Heart left ventricle (tissue), 16 donors: ENCODE measurements around the gene BIN2. TPM values are rescaled to one million over a fixed set of nuclear protein-coding genes. Genes with fewer than 3 reads are reported as not detected.

Source experiments
- ATAC-seq, 4 donors: fragments of 200-7000 bp; cut with Tn5 transposase; one replicate each; pipeline ENCODE4 v1.9.1; 2020 to 2022; ENCODE audit warnings: moderate library complexity in 4 of 4, mild to moderate bottlenecking in 3 of 4, moderate number of reproducible peaks in 1 of 4
- DNase-seq, 5 donors: peaks; one replicate each; pipeline ENCODE4 v3.0.0-alpha.2; 2020
- H3K27ac ChIP-seq, 12 donors: fragments of 200-600 bp; sonication (generic) in 4 of 12; one replicate each; pipeline versions ENCODE4 v1.5.0 to v1.8.0; 2016 to 2022; ENCODE audit warnings: mild to moderate bottlenecking in 2 of 12
- H3K27me3 ChIP-seq, 9 donors: fragments of 200-600 bp; sonication (generic) in 2 of 9; one replicate each; pipeline versions ENCODE4 v1.5.1 to v1.8.0; 2016 to 2022; ENCODE audit warnings: mild to moderate bottlenecking in 3 of 9
- H3K36me3 ChIP-seq, 9 donors: fragments of 200-600 bp; sonication (generic) in 2 of 9; one replicate each; pipeline versions ENCODE4 v1.5.0 to v1.8.0; 2018 to 2022; ENCODE audit warnings: mild to moderate bottlenecking in 2 of 9
- H3K4me1 ChIP-seq, 12 donors: fragments of 200-600 bp; sonication (generic) in 4 of 12; one replicate each; pipeline versions ENCODE4 v1.5.0 to v1.8.0; 2016 to 2022; ENCODE audit warnings: mild to moderate bottlenecking in 3 of 12
- H3K4me3 ChIP-seq, 12 donors: fragments of 200-600 bp; sonication (generic) in 4 of 12; one replicate each; pipeline versions ENCODE4 v1.5.0 to v1.8.0; 2017 to 2022; ENCODE audit warnings: mild to moderate bottlenecking in 9 of 12, moderate library complexity in 4 of 12
- H3K9me3 ChIP-seq, 12 donors: fragments of 200-600 bp; sonication (generic) in 4 of 12; one replicate each; pipeline versions ENCODE4 v1.5.0 to v1.8.0; 2016 to 2022; ENCODE audit warnings: mild to moderate bottlenecking in 1 of 12
- CTCF ChIP-seq, 12 donors: fragments of 200-600 bp; sonication (generic) in 4 of 12; IDR thresholded peaks; one replicate each; pipeline versions ENCODE4 v1.5.0 to v1.8.0; 2018 to 2022; ENCODE audit warnings: antibody characterized with exemption in 12 of 12, mild to moderate bottlenecking in 5 of 12
- POLR2A ChIP-seq, 2 donors: fragments of 450-650 bp; IDR thresholded peaks; one replicate each; pipeline ENCODE4 v1.6.1; 2017; ENCODE audit warnings: antibody characterized with exemption in 2 of 2, mild to moderate bottlenecking in 2 of 2, moderate library complexity in 2 of 2
- WGBS, 4 donors: extraction: QIAGEN DNeasy Blood & Tissue Kit in 2 of 4; methylation state at CpG; one replicate each; pipeline versions ENCODE4 v1.1.5 to v1.1.7; 2013 to 2018; 5-methylcytosine and 5-hydroxymethylcytosine counted together
- intact Hi-C, 10 donors: fragments of 100-400 bp; cut with DNase I; formaldehyde crosslinking; loops; one replicate each; pipeline versions ENCODE4 v1.11.1 to v1.14.2; 2022
- polyA plus RNA-seq, 2 donors: library from polyadenylated mRNA; stranded (reverse); fragments of 200-250 nt; gene quantifications; one replicate each; pipeline ENCODE4 v1.2.3, GENCODE V29; 2013
- total RNA-seq, 9 donors: library from RNA; depleted of rRNA in 2 of 9; stranded (reverse); fragments of >200 nt in 2 of 9; fragmentation: NEBNext Ultra II Directional in 3 of 9; extraction: Animal tissue kit (Norgen Biotek cat#: 25700) in 3 of 9; gene quantifications; one replicate each; pipeline versions ENCODE4 v1.1.0 to v1.2.4, GENCODE V29; 2016 to 2023
- donor health status: ischemic (EF 13 %, LVEDD 7.1; RV severe dilation, severe dysfunction).
- donor health status: healthy with polysubstance abuse.
- donor health status: DM: no; HTN: yes; CAD: no.
- donor health status: DM: no; HTN: no; CAD: no.
- donor health status: ischemic (EF 25% LVEDD 6.9; RV normal size, moderate dysfunction).
- donor health status: ischemic (EF 25% LVEDD 5.7; RV mildly dilated, moderate dysfunction).
- donor health status: healthy.
- donor health status: DM: yes; HTN: yes; CAD: no.
- donor health status: ischemic (EF 35%, LVEDD 5.7; RV mildly dilated, moderate dysfunction).
- donor health status: nonischemic (EF 11% LVEDD 7.7; RV severe dilation, severe dysfunction).
- donor health status: DM: yes; HTN: yes; CAD: no.
- donor health status: PGD.
- donor health status: ischemic (EF 29% LVEDD 5.4; RV normal size, mild dysfunction).
- donor health status: nonischemic (EF 23%, LVEDD 6.1; RV moderate dilation, normal function).

BIN2 gene
- total and polyA plus RNA-seq, 11 donors, result 0.72 to 23.8 (median 1.6) TPM

- no peaks in the 10 kb centered on the region for H3K36me3 ChIP-seq
- no peak for TF ChIP-seq POLR2A (IDR thresholded peaks at IDR 0.05)
- no peak for TF ChIP-seq CTCF (IDR thresholded peaks at IDR 0.05)
- ATAC-seq, result no peak
- no peaks in the 10 kb centered on the region for H3K27me3 ChIP-seq
- no peak for DNase-seq
- no peaks in the 10 kb centered on the region for H3K9me3 ChIP-seq
- H3K4me3 ChIP-seq, result no peak overlapping the region
- H3K4me1 ChIP-seq, result peaks cover 0 to 84% (median 0%) of the 10 kb centered on the region in 12 donors
- intact Hi-C loops, result no loop called here
- 91 to 98% (median 95%) methylated on average over 4 of the region's 4 CpGs for WGBS, 4 donors
- peak overlapping the region in 1 of 12 donors; percentile 98 for H3K27ac ChIP-seq
These were observed 979 bp upstream of the BIN2 start for GRCh38 chr12:51324953-51325352.

GRCh38 chr12:51323317-51323960, 535 bp downstream of the BIN2 start:
- DNase-seq, result no peak
- H3K4me1 ChIP-seq, result peaks cover 0 to 84% (median 0%) of the 10 kb centered on the region in 12 donors
- peak overlapping the region in 7 of 12 donors; percentile 2 to 98 (median 30) for H3K27ac ChIP-seq
- no peaks in the 10 kb centered on the region for H3K9me3 ChIP-seq
- H3K27me3 ChIP-seq, result no peaks in the 10 kb centered on the region
- 77 to 95% (median 90%) methylated on average over 15 of the region's 15 CpGs for WGBS, 4 donors
- no peak for TF ChIP-seq POLR2A (IDR thresholded peaks at IDR 0.05)
- peak in 1 of 4 donors; percentile 17 for ATAC-seq
- peak overlapping the region in 9 of 12 donors; percentile 23 to 75 (median 40) for H3K4me3 ChIP-seq
- no peaks in the 10 kb centered on the region for H3K36me3 ChIP-seq
- intact Hi-C loops, result no loop called here

GRCh38 chr12:51322452-51322851, 1.5 kb downstream of the BIN2 start:
- peak overlapping the region in 2 of 12 donors; percentile 65 to 98 for H3K27ac ChIP-seq
- ATAC-seq (no peak), DNase-seq (no peak)
- no peaks in the 10 kb centered on the region for H3K36me3 ChIP-seq
- WGBS, 4 donors, result 82 to 92% (median 89%) methylated on average over 5 of the region's 5 CpGs
- peak overlapping the region in 3 of 12 donors; percentile 40 to 75 (median 51) for H3K4me3 ChIP-seq
- intact Hi-C loops, result no loop called here
- TF ChIP-seq CTCF (IDR thresholded peaks at IDR 0.05), result no peak
- no peak for TF ChIP-seq POLR2A (IDR thresholded peaks at IDR 0.05)
- H3K4me1 ChIP-seq, result peaks cover 0 to 79% (median 0%) of the 10 kb centered on the region in 12 donors
- H3K27me3 ChIP-seq, result no peaks in the 10 kb centered on the region
- no peaks in the 10 kb centered on the region for H3K9me3 ChIP-seq

GRCh38 chr12:51321882-51322281, 2.1 kb downstream of the BIN2 start:
- TF ChIP-seq POLR2A (IDR thresholded peaks at IDR 0.05) (no peak), CTCF (IDR thresholded peaks at IDR 0.05) (no peak)
- ATAC-seq, result no peak
- WGBS, 4 donors, result 84 to 96% (median 93%) methylated on average over 3 of the region's 3 CpGs

More at GRCh38 chr12:51321882-51322281, 2.1 kb downstream of the BIN2 start:
- peak overlapping the region in 1 of 12 donors; percentile 98 for H3K27ac ChIP-seq
- H3K36me3 ChIP-seq, result no peaks in the 10 kb centered on the region
- H3K4me1 ChIP-seq, result peaks cover 0 to 73% (median 0%) of the 10 kb centered on the region in 12 donors
- H3K27me3 ChIP-seq, result no peaks in the 10 kb centered on the region
- no peaks in the 10 kb centered on the region for H3K9me3 ChIP-seq
- DNase-seq, result no peak
- intact Hi-C loops, result no loop called here
- peak overlapping the region in 1 of 12 donors; percentile 75 for H3K4me3 ChIP-seq
